NCI-H2171 (cell line): Measurements from ENCODE around the gene TUBGCP2.
"Not testable (repeated sequence)": the region's sequence is repeated elsewhere in the genome, so short reads cannot be mapped to it uniquely, and the experiment has no call there.

Experiments
- DNase-seq: peaks from one replicate; lab custom pipeline; 2025; lab: John Stamatoyannopoulos, UW

The TUBGCP2 gene

GRCh38 chr10:133246236-133246626, 62.4 kb downstream of the TUBGCP2 start:
- DNase-seq, result no peak

- no peak for DNase-seq
These were observed 63.0 kb downstream of the TUBGCP2 start for GRCh38 chr10:133245439-133246235.

GRCh38 chr10:133243593-133243992, 65.1 kb downstream of the TUBGCP2 start:
- DNase-seq, result no peak

GRCh38 chr10:133242611-133243356, 65.9 kb downstream of the TUBGCP2 start:
- DNase-seq, result no peak

- no peak for DNase-seq
These were observed 67.0 kb downstream of the TUBGCP2 start for GRCh38 chr10:133241501-133242205.

GRCh38 chr10:133239990-133240389, 68.7 kb downstream of the TUBGCP2 start:
- no peak for DNase-seq

GRCh38 chr10:133238466-133238804, 70.2 kb downstream of the TUBGCP2 start:
- DNase-seq, result no peak

GRCh38 chr10:133237588-133238465, 70.8 kb downstream of the TUBGCP2 start, which contains the start of gene VENTX:
TSS of gene VENTX (plus strand) at chr10:133237855. CDS start at chr10:133237915, 60 bp downstream.
- no peak for DNase-seq

GRCh38 chr10:133237241-133237587, 71.5 kb downstream of the TUBGCP2 start:
- no peak for DNase-seq

GRCh38 chr10:133236401-133237240, 72.1 kb downstream of the TUBGCP2 start:
- no peak for DNase-seq

GRCh38 chr10:133235932-133236331, 72.7 kb downstream of the TUBGCP2 start:
- no peak for DNase-seq

- DNase-seq, result no peak
These were observed 73.3 kb downstream of the TUBGCP2 start for GRCh38 chr10:133235265-133235855.

- DNase-seq, result not testable (repeated sequence)
These were observed 73.9 kb downstream of the TUBGCP2 start for GRCh38 chr10:133234796-133235195.

- no peak for DNase-seq
These were observed 76.6 kb downstream of the TUBGCP2 start for GRCh38 chr10:133231946-133232574.

- no peak for DNase-seq
These were observed 77.3 kb downstream of the TUBGCP2 start for GRCh38 chr10:133231244-133231945.

- DNase-seq, result no peak
These were observed 78.1 kb downstream of the TUBGCP2 start for GRCh38 chr10:133230387-133231195.

GRCh38 chr10:133230044-133230361, 78.7 kb downstream of the TUBGCP2 start, which contains the start of gene UTF1:
TSS of gene UTF1 (plus strand) at chr10:133230217. CDS start at chr10:133230289, 72 bp downstream.
- no peak for DNase-seq

GRCh38 chr10:133229265-133230043, 79.2 kb downstream of the TUBGCP2 start:
- DNase-seq, result no peak
